ENCODE measurements around the gene MIB1.

- TF ChIP-seq CTCF (IDR thresholded peaks at IDR 0.05) (no peak), EP300 (IDR thresholded peaks at IDR 0.05; ENCODE audit: low read depth) (no peak)
Measured at GRCh38 chr18:21855432-21855831, 114.8 kb downstream of the MIB1 start.
